Measurements from ENCODE around the gene ERICH3.

DNA sequence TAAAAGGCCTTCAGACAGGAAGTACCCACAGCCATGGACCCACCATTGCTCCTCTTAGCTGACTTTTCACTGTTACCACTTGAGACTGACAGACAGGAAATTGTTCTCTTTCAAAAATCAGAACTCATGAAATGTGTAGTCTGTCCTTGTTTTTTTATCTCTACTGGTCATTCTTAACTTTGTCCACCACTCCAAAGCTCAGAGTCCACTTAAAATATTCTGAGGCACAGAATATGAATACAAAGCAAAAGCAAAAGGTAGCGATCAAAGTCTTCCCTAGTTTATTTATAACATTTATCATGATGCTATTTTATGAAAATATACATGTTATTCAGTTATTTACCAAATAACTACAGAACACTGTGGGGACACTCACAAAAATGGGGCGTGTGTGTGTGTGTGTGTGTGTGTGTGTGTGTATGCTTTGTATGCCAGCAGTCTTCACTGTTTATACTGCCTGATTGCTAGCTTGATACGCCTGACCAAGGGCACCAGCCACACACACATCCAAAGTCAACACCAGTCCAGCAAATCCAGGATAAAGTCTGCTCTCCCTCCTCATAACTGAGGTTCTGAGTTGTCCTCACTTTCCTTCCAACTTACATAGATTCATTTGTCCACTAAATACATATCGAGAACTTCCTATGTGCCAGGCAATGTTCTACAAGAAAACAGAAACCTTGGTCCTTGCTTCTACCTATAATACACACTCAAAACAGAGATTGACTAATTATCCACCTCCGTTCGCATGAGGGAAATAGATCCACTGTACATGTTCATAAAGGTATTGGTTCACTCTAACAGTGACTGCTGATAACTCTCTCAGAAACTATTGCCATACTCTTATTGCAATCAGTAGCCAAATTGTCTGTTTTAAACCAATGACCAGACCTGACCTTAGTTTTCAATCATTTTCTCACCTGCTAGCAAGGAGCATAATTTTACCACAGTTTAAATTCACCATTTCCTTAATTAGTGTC is 79.4 kb downstream of the ERICH3 start:
- TF ChIP-seq, protein P1, sequence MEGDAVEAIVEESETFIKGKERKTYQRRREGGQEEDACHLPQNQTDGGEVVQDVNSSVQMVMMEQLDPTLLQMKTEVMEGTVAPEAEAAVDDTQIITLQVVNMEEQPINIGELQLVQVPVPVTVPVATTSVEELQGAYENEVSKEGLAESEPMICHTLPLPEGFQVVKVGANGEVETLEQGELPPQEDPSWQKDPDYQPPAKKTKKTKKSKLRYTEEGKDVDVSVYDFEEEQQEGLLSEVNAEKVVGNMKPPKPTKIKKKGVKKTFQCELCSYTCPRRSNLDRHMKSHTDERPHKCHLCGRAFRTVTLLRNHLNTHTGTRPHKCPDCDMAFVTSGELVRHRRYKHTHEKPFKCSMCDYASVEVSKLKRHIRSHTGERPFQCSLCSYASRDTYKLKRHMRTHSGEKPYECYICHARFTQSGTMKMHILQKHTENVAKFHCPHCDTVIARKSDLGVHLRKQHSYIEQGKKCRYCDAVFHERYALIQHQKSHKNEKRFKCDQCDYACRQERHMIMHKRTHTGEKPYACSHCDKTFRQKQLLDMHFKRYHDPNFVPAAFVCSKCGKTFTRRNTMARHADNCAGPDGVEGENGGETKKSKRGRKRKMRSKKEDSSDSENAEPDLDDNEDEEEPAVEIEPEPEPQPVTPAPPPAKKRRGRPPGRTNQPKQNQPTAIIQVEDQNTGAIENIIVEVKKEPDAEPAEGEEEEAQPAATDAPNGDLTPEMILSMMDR (IDR thresholded peaks at IDR 0.05) = no peak
- TF ChIP-seq POLR2A (IDR thresholded peaks at IDR 0.05) = no peak

All from ovary (tissue), 3 donors.